Keratinocyte (primary cell): Measurements from ENCODE around the gene WFDC5. TPM values are rescaled to one million over a fixed set of nuclear protein-coding genes. Genes with fewer than 3 reads are reported as not detected.
A peak's percentile ranks its signal among the peaks of the same experiment; 100 is the strongest.

ENCODE experiments used
- DNase-seq: peaks from one replicate; pipeline ENCODE4 v3.0.0-alpha.2; 2011; ENCODE audit warnings: low read depth, missing footprints, low spot score
- FAIRE-seq: peaks from 2 replicates; lab custom pipeline; 2011; peaks lifted over from hg19 to GRCh38; lab: Jason Lieb, UNC
- H2AFZ ChIP-seq: 2 replicates; pipeline ENCODE4 v1.6.0; 2012; ENCODE audit warnings: low read length, control low read depth, inconsistent platforms; ENCODE audit not compliant: control insufficient read depth
- H3K27ac ChIP-seq: 2 replicates; pipeline ENCODE4 v1.5.1; 2011; ENCODE audit warnings: low read length; ENCODE audit not compliant: control insufficient read depth, insufficient read depth
- H3K27me3 ChIP-seq: 3 replicates; pipeline ENCODE4 v1.6.0; 2011; ENCODE audit warnings: low read length; ENCODE audit not compliant: control insufficient read depth, insufficient read depth; ENCODE audit errors: extremely low read depth
- H3K36me3 ChIP-seq, 2 experiments: 2 replicates in 1 of 2; 3 replicates in 1 of 2; pipeline ENCODE4 v1.5.1; 2011; ENCODE audit warnings: low read length in 2 of 2, mild to moderate bottlenecking in 1 of 2; ENCODE audit not compliant: control insufficient read depth in 2 of 2, insufficient read depth in 2 of 2; ENCODE audit errors: extremely low read depth in 1 of 2
- H3K4me1 ChIP-seq: 3 replicates; pipeline ENCODE4 v1.5.1; 2011; ENCODE audit warnings: low read length; ENCODE audit not compliant: control insufficient read depth, insufficient read depth; ENCODE audit errors: extremely low read depth
- H3K4me2 ChIP-seq: 3 replicates; pipeline ENCODE4 v1.6.0; 2011; ENCODE audit warnings: low read depth, low read length; ENCODE audit not compliant: control insufficient read depth, insufficient read depth; ENCODE audit errors: extremely low read depth
- H3K4me3 ChIP-seq, 3 experiments: fragments of 200-600 bp in 1 of 3; sonication (generic) in 1 of 3; 2 replicates in 2 of 3; 3 replicates in 1 of 3; pipeline ENCODE4 v1.5.1; 2011 to 2016; ENCODE audit warnings: low read length in 3 of 3, mild to moderate bottlenecking in 3 of 3, control low read depth in 2 of 3, inconsistent platforms in 1 of 3, low read depth in 1 of 3, mixed read lengths in 1 of 3, mixed run types in 1 of 3, moderate library complexity in 1 of 3; ENCODE audit not compliant: control insufficient read depth in 2 of 3, insufficient read depth in 2 of 3; ENCODE audit errors: extremely low read depth in 1 of 3
- H3K79me2 ChIP-seq: 2 replicates; pipeline ENCODE4 v1.6.0; 2012; ENCODE audit warnings: low read length; ENCODE audit not compliant: control insufficient read depth, insufficient read depth
- H3K9ac ChIP-seq: 3 replicates; pipeline ENCODE4 v1.6.0; 2011; ENCODE audit warnings: low read length; ENCODE audit not compliant: control insufficient read depth, insufficient read depth; ENCODE audit errors: extremely low read depth
- H3K9me1 ChIP-seq: 3 replicates; pipeline ENCODE4 v1.6.0; 2011; ENCODE audit warnings: low read length; ENCODE audit not compliant: control insufficient read depth, insufficient read depth; ENCODE audit errors: extremely low read depth
- H3K9me3 ChIP-seq: 2 replicates; pipeline ENCODE4 v1.5.1; 2012; ENCODE audit warnings: low read depth, low read length; ENCODE audit not compliant: control insufficient read depth
- H4K20me1 ChIP-seq: 3 replicates; pipeline ENCODE4 v1.6.0; 2011; ENCODE audit warnings: low read length; ENCODE audit not compliant: control insufficient read depth, insufficient read depth; ENCODE audit errors: extremely low read depth
- CTCF ChIP-seq, 3 experiments: IDR thresholded peaks in 1 of 3; conservative IDR thresholded peaks in 1 of 3; optimal IDR thresholded peaks in 1 of 3; 2 replicates in 2 of 3; 3 replicates in 1 of 3; pipeline versions ENCODE3 to v1.5.1; 2011; ENCODE audit warnings: low read length in 3 of 3, mild to moderate bottlenecking in 3 of 3, moderate library complexity in 2 of 3, control low read depth in 1 of 3, inconsistent platforms in 1 of 3; ENCODE audit not compliant: insufficient read depth in 2 of 3; ENCODE audit errors: extremely low read depth in 1 of 3
- EZH2 ChIP-seq: IDR thresholded peaks from one replicate; pipeline ENCODE4 v1.6.1; 2012; ENCODE audit warnings: inconsistent platforms, mild to moderate bottlenecking, low read length, moderate library complexity
- dilution Hi-C: fragments of 300-500 bp; cut with MboI; formaldehyde crosslinking; loops from one replicate; pipeline ENCODE4 v1.7.0; 2020; ENCODE audit warnings: low sequenced_read_pairs; ENCODE audit not compliant: extremely low pct_ligation_motif_present
- polyA plus RNA-seq, 5 experiments: library from polyadenylated mRNA; depleted of rRNA in 3 of 5; stranded (reverse) in 3 of 5; stranded (forward) in 1 of 5; unstranded in 1 of 5; fragments of >200 nt; gene quantifications; 1 replicate in 1 of 5; 2 replicates in 3 of 5; 3 replicates in 1 of 5; pipeline versions ENCODE4 v1.2.1 to v1.2.3, GENCODE V29; 2011 to 2012; ENCODE audit warnings: missing spikeins in 2 of 5, low read depth in 1 of 5, low replicate concordance in 1 of 5

WFDC5 gene
- polyA plus RNA-seq, 1 donor (not counting 4 experiments of a cell fraction or from before 2014, with no cell fraction given) = 5.1 TPM

- peak overlapping the region; percentile 37 for H3K27ac ChIP-seq
Measured at GRCh38 chr20:45105317-45105716, 9.7 kb downstream of the WFDC5 start.

GRCh38 chr20:45104786-45105185 is 10.2 kb downstream of the WFDC5 start:
- Histone ChIP-seq H3K9me1 (no peaks in the 10 kb centered on the region), H3K9ac (no peak overlapping the region), H4K20me1 (no peaks in the 10 kb centered on the region), H2AFZ (no peak overlapping the region), H3K4me1 (peaks cover 29% of the 10 kb centered on the region), H3K27me3 (no peaks in the 10 kb centered on the region), H3K79me2 (no peaks in the 10 kb centered on the region), H3K27ac (peak overlapping the region; percentile 37), H3K36me3 (no peaks in the 10 kb centered on the region), H3K4me2 (peak overlapping the region; percentile 19), H3K9me3 (no peaks in the 10 kb centered on the region), H3K4me3 (no peak overlapping the region)
- TF ChIP-seq EZH2 (no peak), CTCF (optimal IDR thresholded peaks at IDR 0.05 in 1 of 3, IDR thresholded peaks at IDR 0.05 in 1 of 3, conservative IDR thresholded peaks at IDR 0.05 in 1 of 3; ENCODE audit: extremely low read depth in 1 of 3, insufficient read depth in 2 of 3, low read length in 3 of 3) (no peak)
- DNase-seq (peak; percentile 87), FAIRE-seq (peak; percentile 80)
- dilution Hi-C loops = no loop called here

More at GRCh38 chr20:45105317-45105716, 9.7 kb downstream of the WFDC5 start:
- H3K36me3 ChIP-seq = no peaks in the 10 kb centered on the region
- no peaks in the 10 kb centered on the region for H4K20me1 ChIP-seq
- no peak for FAIRE-seq
- no peak overlapping the region for H3K9ac ChIP-seq
- DNase-seq = no peak
- no peaks in the 10 kb centered on the region for H3K9me1 ChIP-seq
- H3K4me1 ChIP-seq = peaks cover 29% of the 10 kb centered on the region
- dilution Hi-C loops = no loop called here
- no peak overlapping the region for H3K4me3 ChIP-seq
- TF ChIP-seq EZH2 (no peak), CTCF (optimal IDR thresholded peaks at IDR 0.05 in 1 of 3, IDR thresholded peaks at IDR 0.05 in 1 of 3, conservative IDR thresholded peaks at IDR 0.05 in 1 of 3; ENCODE audit: extremely low read depth in 1 of 3, insufficient read depth in 2 of 3, low read length in 3 of 3) (no peak)
- H3K27me3 ChIP-seq = no peaks in the 10 kb centered on the region
- no peaks in the 10 kb centered on the region for H3K79me2 ChIP-seq
- H3K4me2 ChIP-seq = peak overlapping the region; percentile 42
- no peak overlapping the region for H2AFZ ChIP-seq
- no peaks in the 10 kb centered on the region for H3K9me3 ChIP-seq
